Hepatocyte (in vitro differentiated cells): ENCODE results near the gene SPRR5.

ENCODE experiments used
- CTCF ChIP-seq: fragments of 200-600 bp; sonication (generic); IDR thresholded peaks from 2 replicates; pipeline ENCODE4 v1.5.1; 2016; ENCODE audit warnings: antibody characterized with exemption, mild to moderate bottlenecking; ENCODE audit not compliant: poor library complexity
- EZH2 ChIP-seq: fragments of 200-600 bp; sonication (generic); IDR thresholded peaks from 2 replicates; pipeline ENCODE4 v1.6.1; 2016; ENCODE audit warnings: antibody characterized with exemption, mild to moderate bottlenecking, borderline replicate concordance
- EZH2phosphoT487 ChIP-seq: fragments of 200-600 bp; sonication (generic); IDR thresholded peaks from one replicate; pipeline ENCODE4 v1.6.1; 2018; ENCODE audit warnings: antibody characterized with exemption, mild to moderate bottlenecking, low read depth, moderate library complexity; ENCODE audit not compliant: unreplicated experiment, severe bottlenecking

GRCh38 chr1:152946248-152946647 is 758 bp upstream of the SPRR5 start:
- no peak for TF ChIP-seq EZH2
- no peak for TF ChIP-seq CTCF
- TF ChIP-seq EZH2phosphoT487 = no peak
